GM19463 (cell line): ENCODE data around the gene PODXL.
"Not testable (repeated sequence)": the region's sequence is repeated elsewhere in the genome, so short reads cannot be mapped to it uniquely, and the experiment has no call there.

Experiments
- ATAC-seq: cut with Tn5 transposase; IDR thresholded peaks from one replicate; pipeline ENCODE4 v1.9.1; 2021; ENCODE audit warnings: mild to moderate bottlenecking, moderate library complexity; ENCODE audit not compliant: unreplicated experiment

Gene PODXL

GRCh38 chr7:131511774-131512535 is 44.5 kb downstream of the PODXL start:
- no peak for ATAC-seq

- no peak for ATAC-seq
Observed at GRCh38 chr7:131511071-131511470, 45.4 kb downstream of the PODXL start.

GRCh38 chr7:131509781-131510180 is 46.6 kb downstream of the PODXL start:
- no peak for ATAC-seq

GRCh38 chr7:131508754-131509486 is 47.5 kb downstream of the PODXL start:
- ATAC-seq = no peak

GRCh38 chr7:131507592-131508331 is 48.7 kb downstream of the PODXL start:
- ATAC-seq = peak; percentile 68

- ATAC-seq = no peak
Observed at GRCh38 chr7:131506597-131506996, 49.8 kb downstream of the PODXL start.

GRCh38 chr7:131505636-131506557 is 50.5 kb downstream of the PODXL start:
- ATAC-seq = no peak

GRCh38 chr7:131505037-131505620 is 51.3 kb downstream of the PODXL start:
- not testable (repeated sequence) for ATAC-seq

- ATAC-seq = no peak
Observed at GRCh38 chr7:131504157-131504899, 52.1 kb downstream of the PODXL start.

GRCh38 chr7:131503639-131504038 is 52.8 kb downstream of the PODXL start:
- no peak for ATAC-seq

- no peak for ATAC-seq
Observed at GRCh38 chr7:131502810-131503508, 53.5 kb downstream of the PODXL start.

- ATAC-seq = no peak
Observed at GRCh38 chr7:131501930-131502685, 54.3 kb downstream of the PODXL start.

GRCh38 chr7:131501422-131501821 is 55.0 kb downstream of the PODXL start:
- peak; percentile 90 for ATAC-seq

GRCh38 chr7:131500357-131500756 is 56.1 kb downstream of the PODXL start:
- no peak for ATAC-seq

GRCh38 chr7:131499801-131500200 is 56.6 kb downstream of the PODXL start:
- ATAC-seq = no peak

GRCh38 chr7:131498237-131498885 is 58.1 kb downstream of the PODXL start:
- ATAC-seq = no peak

- ATAC-seq = no peak
Observed at GRCh38 chr7:131497454-131497853, 59.0 kb downstream of the PODXL start.
